GM19397 (cell line): ENCODE measurements around the gene SLC39A13.
A peak's percentile ranks its signal among the peaks of the same experiment; 100 is the strongest.

Source experiments
- ATAC-seq: cut with Tn5 transposase; IDR thresholded peaks from one replicate; pipeline ENCODE4 v1.9.1; 2021; ENCODE audit warnings: mild to moderate bottlenecking, moderate library complexity; ENCODE audit not compliant: unreplicated experiment

The SLC39A13 gene

GRCh38 chr11:47383071-47383470 lies 25.3 kb upstream of the SLC39A13 start:
- no peak for ATAC-seq

- ATAC-seq, result no peak
These were observed 23.9 kb upstream of the SLC39A13 start for GRCh38 chr11:47384498-47384897.

- ATAC-seq, result no peak
These were observed 20.3 kb upstream of the SLC39A13 start for GRCh38 chr11:47387944-47388696.

GRCh38 chr11:47388697-47389576 lies 19.5 kb upstream of the SLC39A13 start:
- ATAC-seq, result no peak

GRCh38 chr11:47389577-47390421 lies 18.6 kb upstream of the SLC39A13 start:
- no peak for ATAC-seq

GRCh38 chr11:47390422-47390760 lies 18.0 kb upstream of the SLC39A13 start:
- ATAC-seq, result no peak

GRCh38 chr11:47391077-47391583 lies 17.3 kb upstream of the SLC39A13 start:
- no peak for ATAC-seq

- ATAC-seq, result no peak
These were observed 16.5 kb upstream of the SLC39A13 start for GRCh38 chr11:47391711-47392432.

- ATAC-seq, result no peak
These were observed 15.7 kb upstream of the SLC39A13 start for GRCh38 chr11:47392546-47393162.

- ATAC-seq, result no peak
These were observed 15.0 kb upstream of the SLC39A13 start for GRCh38 chr11:47393163-47394049.

- ATAC-seq, result no peak
These were observed 14.4 kb upstream of the SLC39A13 start for GRCh38 chr11:47394050-47394321.

- ATAC-seq, result peak; percentile 68
These were observed 13.8 kb upstream of the SLC39A13 start for GRCh38 chr11:47394322-47395222.

GRCh38 chr11:47395223-47396048 lies 13.0 kb upstream of the SLC39A13 start:
- no peak for ATAC-seq

GRCh38 chr11:47396049-47396320 lies 12.4 kb upstream of the SLC39A13 start:
- no peak for ATAC-seq

- ATAC-seq, result no peak
These were observed 10.4 kb upstream of the SLC39A13 start for GRCh38 chr11:47398011-47398410.

GRCh38 chr11:47398551-47398950 lies 9.8 kb upstream of the SLC39A13 start:
- ATAC-seq, result no peak
